ENCODE results near the gene GCNT1.

- TF ChIP-seq EZH2 (IDR thresholded peaks at IDR 0.05) (no peak), POLR2AphosphoS5 (IDR thresholded peaks at IDR 0.05; ENCODE audit: borderline replicate concordance, low read depth, low read length) (no peak), FOXP2 (optimal IDR thresholded peaks at IDR 0.05; ENCODE audit: control extremely low read depth, extremely low read length, insufficient read depth) (no peak)
Observed at GRCh38 chr9:76431601-76432000, 27.4 kb upstream of the GCNT1 start.

Measured in SK-N-MC (cell line).